IPS-20b (cell line): ENCODE data around the gene EML1.

Source experiments
- H3K27ac ChIP-seq: one replicate; pipeline ENCODE4 v1.5.1; 2013; ENCODE audit warnings: low read length
- H3K27me3 ChIP-seq: 2 replicates; pipeline ENCODE4 v1.6.1; 2013; ENCODE audit warnings: mild to moderate bottlenecking, low read length, inconsistent platforms; ENCODE audit not compliant: insufficient read depth
- H3K36me3 ChIP-seq: 2 replicates; pipeline ENCODE4 v1.6.1; 2013; ENCODE audit warnings: low read depth, mild to moderate bottlenecking, inconsistent platforms, low read length, moderate library complexity; ENCODE audit not compliant: insufficient read depth
- H3K4me1 ChIP-seq: 2 replicates; pipeline ENCODE4 v1.6.1; 2013; ENCODE audit warnings: mild to moderate bottlenecking, control low read depth, inconsistent platforms, low read length, moderate library complexity; ENCODE audit not compliant: insufficient read depth
- H3K4me3 ChIP-seq: 2 replicates; pipeline ENCODE4 v1.5.1; 2013; ENCODE audit warnings: mild to moderate bottlenecking, low read length, inconsistent platforms
- H3K9ac ChIP-seq: 2 replicates; pipeline ENCODE4 v1.6.1; 2013; ENCODE audit warnings: low read depth, mild to moderate bottlenecking, inconsistent platforms, low read length, moderate library complexity
- H3K9me3 ChIP-seq: 2 replicates; pipeline ENCODE4 v1.6.1; 2013; ENCODE audit warnings: mild to moderate bottlenecking, low read depth, low read length, inconsistent platforms; ENCODE audit not compliant: insufficient read depth

The EML1 gene

DNA sequence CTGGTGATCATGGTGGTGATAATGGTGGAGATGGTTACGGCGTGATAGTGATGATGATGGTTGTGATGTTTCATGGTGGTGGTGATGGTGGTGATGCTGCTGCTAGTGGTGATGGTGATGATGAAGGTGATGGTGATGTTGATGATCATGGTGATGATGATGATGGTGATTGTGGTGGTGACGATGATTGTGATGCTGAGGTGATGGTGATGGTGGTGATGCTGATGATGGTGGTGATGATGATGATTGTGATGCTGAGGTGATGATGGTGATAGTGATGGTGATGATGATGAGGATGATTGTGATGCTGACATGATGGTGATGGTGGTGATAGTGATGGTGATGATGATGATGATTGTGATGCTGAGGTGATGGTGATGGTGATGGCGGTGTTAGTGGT lies 158.8 kb downstream of the EML1 start:
- H3K36me3 ChIP-seq, result no peaks in the 10 kb centered on the region
- H3K4me3 ChIP-seq, result no peak overlapping the region
- 0 out of 2 replicates have a peak, but pooled peaks cover 3% of the 10 kb centered on the region for H3K4me1 ChIP-seq
- no peak overlapping the region for H3K27ac ChIP-seq
- no peaks in the 10 kb centered on the region for H3K9me3 ChIP-seq
- H3K9ac ChIP-seq, result no peak overlapping the region
- H3K27me3 ChIP-seq, result no peaks in the 10 kb centered on the region

DNA sequence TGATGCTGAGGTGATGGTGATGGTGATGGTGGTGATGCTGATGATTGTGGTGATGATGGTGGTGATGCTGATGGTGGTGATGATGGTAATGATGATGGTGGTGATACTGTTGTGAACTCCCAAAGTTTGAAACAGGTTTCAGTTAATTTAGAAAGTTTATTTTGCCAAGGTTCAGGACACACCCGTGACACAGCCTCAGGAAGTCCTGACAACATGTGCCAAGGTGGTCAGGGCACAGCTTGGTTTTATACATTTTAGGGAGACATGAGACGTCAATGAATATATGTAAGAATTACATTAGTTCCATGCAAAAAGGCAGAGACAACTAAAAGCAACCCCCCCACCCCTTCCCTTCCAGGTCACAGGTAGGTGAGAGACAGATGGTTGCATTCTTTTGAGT lies 159.2 kb downstream of the EML1 start:
- Histone ChIP-seq H3K9me3 (no peaks in the 10 kb centered on the region), H3K4me3 (no peak overlapping the region), H3K4me1 (0 out of 2 replicates have a peak, but pooled peaks cover 3% of the 10 kb centered on the region), H3K27ac (no peak overlapping the region), H3K27me3 (no peaks in the 10 kb centered on the region), H3K36me3 (no peaks in the 10 kb centered on the region), H3K9ac (no peak overlapping the region)

DNA sequence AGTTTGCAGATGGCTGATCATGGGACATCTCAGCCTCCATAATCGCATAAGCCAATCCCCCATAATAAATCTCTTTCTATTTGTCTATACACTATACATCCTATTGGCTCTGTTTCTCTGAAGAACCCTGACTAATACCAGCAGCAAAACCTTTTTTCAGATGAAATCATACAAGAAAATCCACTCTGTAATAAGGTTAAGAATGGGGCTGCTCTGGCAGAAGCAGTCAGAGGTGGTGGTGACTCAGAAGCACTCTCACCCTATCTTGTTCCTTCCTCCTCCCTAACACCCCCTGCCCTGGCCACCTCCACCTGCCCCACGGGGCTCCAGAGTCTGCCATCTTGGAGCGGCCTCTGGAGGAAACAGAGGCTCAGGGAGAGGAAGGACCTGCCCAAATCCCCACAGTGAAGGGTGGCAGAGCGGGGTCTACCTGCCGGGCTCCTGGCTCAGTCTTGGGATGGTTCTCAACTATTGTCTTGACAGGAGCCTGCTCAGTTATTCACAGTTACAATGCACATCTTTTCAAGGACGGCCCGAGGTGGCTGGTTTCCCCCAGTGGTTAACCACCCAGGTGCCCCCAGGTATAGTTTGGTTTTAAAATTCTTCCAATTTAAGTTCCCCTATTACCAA lies 162.7 kb downstream of the EML1 start:
- no peaks in the 10 kb centered on the region for H3K4me1 ChIP-seq
- H3K9ac ChIP-seq, result no peak overlapping the region
- no peaks in the 10 kb centered on the region for H3K9me3 ChIP-seq
- no peaks in the 10 kb centered on the region for H3K27me3 ChIP-seq
- H3K36me3 ChIP-seq, result no peaks in the 10 kb centered on the region
- H3K27ac ChIP-seq, result no peak overlapping the region
- no peak overlapping the region for H3K4me3 ChIP-seq

DNA sequence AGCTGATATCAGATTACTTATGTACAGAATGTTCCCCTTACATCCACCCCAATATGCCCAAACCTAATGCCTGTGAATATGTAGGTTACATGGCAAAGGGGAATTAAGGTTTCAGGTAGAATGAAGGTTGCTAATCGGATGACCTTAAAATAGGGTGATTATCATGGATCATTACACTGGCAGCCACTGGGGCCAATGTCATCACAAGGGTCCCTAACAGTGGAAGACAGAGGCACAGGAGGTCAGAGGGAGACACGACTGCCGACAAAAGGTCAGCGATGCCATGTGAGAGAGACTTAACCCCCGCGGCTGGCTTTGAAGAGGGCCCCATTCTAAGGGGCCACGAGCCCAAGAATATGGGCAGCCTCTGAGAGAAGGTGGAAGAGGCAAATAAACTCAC lies 165.2 kb downstream of the EML1 start:
- peaks cover 5% of the 10 kb centered on the region; the same call in 1 of the 2 replicates for H3K4me1 ChIP-seq
- no peak overlapping the region for H3K9ac ChIP-seq
- no peaks in the 10 kb centered on the region for H3K27me3 ChIP-seq
- H3K27ac ChIP-seq, result no peak overlapping the region
- no peaks in the 10 kb centered on the region for H3K36me3 ChIP-seq
- H3K9me3 ChIP-seq, result no peaks in the 10 kb centered on the region
- no peak overlapping the region for H3K4me3 ChIP-seq

DNA sequence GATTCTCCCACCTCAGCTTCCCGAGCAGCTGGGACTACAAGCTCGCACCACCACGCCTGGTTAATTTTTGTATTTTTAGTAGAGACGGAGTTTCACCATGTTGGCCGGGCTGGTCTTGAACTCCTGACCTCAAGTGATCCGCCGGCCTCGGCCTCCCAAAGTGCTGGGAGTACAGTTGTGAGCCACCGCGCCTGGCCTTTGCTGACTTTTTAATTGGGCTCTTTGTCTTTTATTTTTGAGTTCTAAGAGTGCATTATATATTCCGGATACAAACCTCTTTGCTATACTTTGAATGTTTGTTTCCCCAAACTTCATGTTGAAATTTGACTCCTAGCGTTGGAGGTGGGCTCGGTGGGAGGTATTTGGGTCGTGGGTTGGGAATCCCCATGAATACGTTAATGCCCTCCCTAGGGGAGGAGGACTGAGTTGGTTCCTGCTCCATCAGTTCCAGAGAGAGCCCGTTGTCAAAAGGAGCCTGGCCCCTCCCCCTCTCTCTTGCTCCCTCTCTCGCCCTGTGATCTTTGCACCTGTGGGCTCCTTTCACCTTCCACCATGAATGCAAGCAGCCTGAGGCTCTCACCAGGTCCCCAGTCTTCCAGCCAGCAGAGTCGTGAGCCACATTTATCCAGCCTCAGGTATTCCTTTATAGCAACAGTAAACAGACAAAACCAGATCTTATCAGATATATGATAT lies 168.8 kb downstream of the EML1 start:
- no peaks in the 10 kb centered on the region for H3K27me3 ChIP-seq
- no peaks in the 10 kb centered on the region for H3K36me3 ChIP-seq
- H3K4me3 ChIP-seq, result peak overlapping the region; percentile 12; the same call in 1 of the 2 replicates
- H3K4me1 ChIP-seq, result peaks cover 5% of the 10 kb centered on the region; the same call in 1 of the 2 replicates
- no peak overlapping the region for H3K9ac ChIP-seq
- H3K27ac ChIP-seq, result no peak overlapping the region
- H3K9me3 ChIP-seq, result no peaks in the 10 kb centered on the region

DNA sequence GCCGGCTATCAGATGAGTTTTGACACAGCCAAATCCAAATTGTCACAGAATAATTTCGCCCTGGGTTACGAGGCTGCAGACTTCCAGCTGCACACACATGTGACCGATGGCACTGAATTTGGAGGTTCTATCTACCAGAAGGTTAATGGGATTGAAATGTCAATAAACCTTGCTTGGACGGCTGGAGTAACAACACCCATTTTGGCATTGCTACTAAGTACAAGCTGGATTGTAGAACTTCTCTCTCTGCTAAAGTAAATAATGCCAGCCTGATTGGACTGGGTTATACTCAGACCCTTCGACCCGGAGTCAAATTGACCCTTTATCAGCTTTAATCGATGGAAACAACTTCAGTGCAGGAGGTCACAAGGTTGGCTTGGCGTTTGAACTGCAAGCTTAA lies 171.8 kb downstream of the EML1 start:
- H3K4me1 ChIP-seq, result peaks cover 9% of the 10 kb centered on the region
- no peak overlapping the region for H3K27ac ChIP-seq

DNA sequence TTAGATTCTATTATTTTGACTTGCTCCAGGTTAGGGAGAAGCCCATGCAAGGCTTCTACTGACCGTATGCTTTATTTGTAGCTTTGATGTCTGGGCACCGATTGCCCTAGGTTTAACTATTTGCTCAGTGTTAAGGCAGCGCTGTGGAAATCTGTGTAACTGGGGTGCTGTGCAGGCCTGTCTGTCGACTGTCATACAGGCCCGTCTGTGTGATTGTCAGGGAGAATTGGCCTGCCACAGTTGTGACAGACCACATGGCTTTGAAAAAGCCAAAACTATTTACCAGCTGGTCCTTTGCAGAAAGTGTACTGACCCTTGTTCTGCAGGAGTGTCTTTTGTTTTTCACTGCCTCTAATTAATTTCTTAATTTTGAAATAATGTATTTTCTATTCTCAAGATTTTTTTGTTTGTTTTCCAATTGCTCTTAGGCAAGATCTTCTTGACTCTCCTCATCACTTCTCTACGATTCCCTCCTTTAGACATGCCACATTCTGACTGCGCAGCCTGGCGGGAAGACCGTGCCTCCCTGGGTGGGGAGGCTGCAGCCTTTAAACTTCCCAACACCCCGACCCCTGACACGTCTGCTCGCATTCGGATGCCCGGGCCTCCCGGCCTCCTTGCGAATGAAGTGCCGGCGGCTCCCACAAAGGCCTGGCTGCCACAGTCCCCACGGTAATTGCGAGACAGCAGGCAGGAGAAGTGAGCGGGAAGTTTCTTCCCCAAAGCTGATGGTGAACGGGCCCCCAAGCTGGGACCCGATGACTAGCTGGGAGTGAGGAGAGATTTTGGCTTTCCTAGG lies 173.0 kb downstream of the EML1 start:
- Histone ChIP-seq H3K4me1 (peaks cover 9% of the 10 kb centered on the region), H3K36me3 (no peaks in the 10 kb centered on the region), H3K4me3 (no peak overlapping the region), H3K9ac (no peak overlapping the region), H3K27me3 (peaks cover 31% of the 10 kb centered on the region), H3K27ac (no peak overlapping the region), H3K9me3 (no peaks in the 10 kb centered on the region; the same call in 1 of the 2 replicates)

More for the DNA sequence above, 171.8 kb downstream of the EML1 start:
- no peak overlapping the region for H3K4me3 ChIP-seq
- peaks cover 20% of the 10 kb centered on the region for H3K27me3 ChIP-seq
- H3K9me3 ChIP-seq, result no peaks in the 10 kb centered on the region
- no peak overlapping the region for H3K9ac ChIP-seq
- H3K36me3 ChIP-seq, result no peaks in the 10 kb centered on the region

DNA sequence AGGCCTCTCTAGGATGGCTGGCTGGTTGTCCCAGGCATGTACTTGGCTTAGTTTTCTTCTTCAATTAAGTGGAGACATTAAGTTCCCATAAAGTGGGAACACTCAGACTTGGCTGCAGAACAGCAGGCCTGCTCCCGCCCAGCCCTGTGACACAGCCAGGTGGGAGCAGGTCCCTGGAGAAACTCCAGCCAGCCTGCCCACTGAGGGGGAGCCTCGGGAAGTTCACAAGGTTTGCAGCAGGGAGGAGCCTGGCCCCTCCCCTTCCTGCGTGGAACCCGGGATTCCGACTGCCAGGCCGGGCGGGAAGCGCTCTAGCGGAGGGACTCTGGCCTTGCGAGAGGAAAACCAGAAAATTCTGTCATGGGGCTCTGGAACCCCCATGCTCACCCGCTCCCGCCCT lies 173.7 kb downstream of the EML1 start:
- Histone ChIP-seq H3K4me3 (no peak overlapping the region), H3K9me3 (no peaks in the 10 kb centered on the region; the same call in 1 of the 2 replicates), H3K4me1 (peaks cover 9% of the 10 kb centered on the region), H3K27me3 (peaks cover 31% of the 10 kb centered on the region), H3K27ac (no peak overlapping the region), H3K36me3 (no peaks in the 10 kb centered on the region), H3K9ac (no peak overlapping the region)

DNA sequence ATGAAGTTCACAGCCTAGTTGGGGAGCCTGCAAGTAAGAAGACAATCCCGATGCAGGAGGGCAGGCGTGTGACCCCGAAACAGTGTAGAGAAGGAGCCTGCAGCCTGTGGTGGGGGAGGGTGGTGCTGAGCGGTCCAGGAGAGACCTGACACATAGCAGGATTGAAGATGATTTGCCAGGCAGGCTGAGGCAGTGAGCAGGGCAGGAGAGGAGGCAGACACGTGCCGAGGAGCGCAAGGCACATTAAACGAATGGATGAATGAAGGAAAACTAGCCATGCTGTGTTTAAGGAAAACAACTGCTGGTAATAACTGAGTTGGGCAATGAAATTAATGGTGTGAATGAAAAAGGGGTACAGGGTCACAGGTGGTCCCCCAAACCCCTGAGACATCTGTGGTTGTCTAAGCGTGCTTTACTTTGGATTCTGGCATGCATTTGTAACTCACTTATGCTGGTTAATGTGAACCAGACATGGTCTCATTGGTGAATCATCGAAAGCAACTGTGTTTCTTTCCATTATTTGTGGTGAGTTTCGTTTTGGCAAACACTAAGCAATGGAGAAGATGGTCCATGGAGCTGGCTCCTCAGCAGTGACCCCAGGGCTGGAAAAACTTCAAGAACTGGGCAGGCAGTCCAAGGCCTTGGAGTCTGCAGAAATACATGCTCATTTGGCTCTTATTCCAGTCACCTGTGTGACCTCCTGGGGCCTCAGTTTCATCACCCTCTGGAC lies 175.1 kb downstream of the EML1 start:
- H3K36me3 ChIP-seq, result no peaks in the 10 kb centered on the region
- no peak overlapping the region for H3K9ac ChIP-seq
- H3K27me3 ChIP-seq, result peaks cover 43% of the 10 kb centered on the region
- H3K4me3 ChIP-seq, result no peak overlapping the region
- no peak overlapping the region for H3K27ac ChIP-seq
- peaks cover 4% of the 10 kb centered on the region for H3K4me1 ChIP-seq
- H3K9me3 ChIP-seq, result no peaks in the 10 kb centered on the region; the same call in 1 of the 2 replicates

DNA sequence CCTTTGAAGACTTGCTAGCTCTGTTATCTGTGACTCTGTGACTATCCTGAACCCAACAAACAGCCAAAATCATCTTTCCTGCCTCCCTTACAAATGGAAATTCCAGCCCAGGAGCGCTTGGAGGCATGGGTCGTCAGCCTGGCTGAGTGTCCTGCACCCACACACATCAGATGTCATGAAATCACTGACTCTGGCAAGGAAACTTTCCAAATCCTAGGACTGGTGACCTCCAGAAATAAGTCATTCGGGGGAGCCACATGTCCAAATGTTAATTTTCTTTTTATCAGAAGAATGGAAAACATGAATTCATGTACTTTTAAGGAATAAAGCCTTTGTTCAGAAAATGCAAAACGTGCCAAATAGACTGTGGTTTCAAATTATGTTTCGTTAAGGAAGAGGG lies 175.7 kb downstream of the EML1 start:
- peaks cover 44% of the 10 kb centered on the region for H3K27me3 ChIP-seq
- H3K4me3 ChIP-seq, result no peak overlapping the region
- H3K4me1 ChIP-seq, result peaks cover 4% of the 10 kb centered on the region
- H3K36me3 ChIP-seq, result no peaks in the 10 kb centered on the region
- H3K9me3 ChIP-seq, result no peaks in the 10 kb centered on the region; the same call in 1 of the 2 replicates
- no peak overlapping the region for H3K27ac ChIP-seq
- no peak overlapping the region for H3K9ac ChIP-seq

DNA sequence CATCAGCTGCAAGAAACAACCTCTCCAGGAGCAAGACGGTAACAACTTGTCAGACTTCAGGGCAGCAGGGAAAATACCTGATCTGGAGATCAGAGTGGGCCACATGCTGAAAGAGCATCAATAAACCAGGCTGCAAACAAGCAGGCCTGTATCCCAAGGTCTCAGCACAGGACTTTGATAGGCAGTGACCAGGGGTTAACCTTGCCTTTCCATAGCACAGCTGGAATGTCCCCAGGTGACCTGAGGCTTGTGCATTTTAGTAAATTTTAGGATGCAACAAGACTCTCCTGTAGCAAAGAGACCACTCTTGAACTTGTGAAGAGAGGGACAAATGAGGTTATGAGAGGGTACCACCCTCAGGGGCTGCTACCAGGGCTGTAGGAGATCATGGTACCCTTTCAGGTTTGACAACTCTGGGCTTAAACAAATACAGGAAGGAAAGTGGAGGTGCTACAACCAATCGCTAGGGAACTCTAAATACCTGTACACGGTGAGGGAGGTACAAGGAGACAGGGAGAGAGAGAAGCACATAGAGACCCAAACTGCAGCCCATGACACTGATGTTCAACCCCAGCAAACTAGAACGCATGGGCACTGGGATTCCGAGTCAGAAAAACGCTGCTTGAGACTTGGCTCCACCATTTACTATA lies 176.6 kb downstream of the EML1 start:
- peaks cover 4% of the 10 kb centered on the region for H3K4me1 ChIP-seq
- no peak overlapping the region for H3K9ac ChIP-seq
- no peaks in the 10 kb centered on the region for H3K36me3 ChIP-seq
- H3K27ac ChIP-seq, result no peak overlapping the region
- no peaks in the 10 kb centered on the region; the same call in 1 of the 2 replicates for H3K9me3 ChIP-seq
- H3K4me3 ChIP-seq, result no peak overlapping the region
- H3K27me3 ChIP-seq, result peaks cover 44% of the 10 kb centered on the region
